GM10266 (cell line): ENCODE data around the gene RHBDF1.

Experiments used
- DNase-seq: peaks from one replicate; pipeline ENCODE4 v3.0.0; 2012; ENCODE audit errors: extremely low spot score
- CTCF ChIP-seq: IDR thresholded peaks from 2 replicates; pipeline ENCODE4 v1.5.1; 2012; ENCODE audit warnings: mild to moderate bottlenecking, low read depth; ENCODE audit not compliant: control insufficient read depth, insufficient read depth; ENCODE audit errors: missing control alignments

The RHBDF1 gene

DNA sequence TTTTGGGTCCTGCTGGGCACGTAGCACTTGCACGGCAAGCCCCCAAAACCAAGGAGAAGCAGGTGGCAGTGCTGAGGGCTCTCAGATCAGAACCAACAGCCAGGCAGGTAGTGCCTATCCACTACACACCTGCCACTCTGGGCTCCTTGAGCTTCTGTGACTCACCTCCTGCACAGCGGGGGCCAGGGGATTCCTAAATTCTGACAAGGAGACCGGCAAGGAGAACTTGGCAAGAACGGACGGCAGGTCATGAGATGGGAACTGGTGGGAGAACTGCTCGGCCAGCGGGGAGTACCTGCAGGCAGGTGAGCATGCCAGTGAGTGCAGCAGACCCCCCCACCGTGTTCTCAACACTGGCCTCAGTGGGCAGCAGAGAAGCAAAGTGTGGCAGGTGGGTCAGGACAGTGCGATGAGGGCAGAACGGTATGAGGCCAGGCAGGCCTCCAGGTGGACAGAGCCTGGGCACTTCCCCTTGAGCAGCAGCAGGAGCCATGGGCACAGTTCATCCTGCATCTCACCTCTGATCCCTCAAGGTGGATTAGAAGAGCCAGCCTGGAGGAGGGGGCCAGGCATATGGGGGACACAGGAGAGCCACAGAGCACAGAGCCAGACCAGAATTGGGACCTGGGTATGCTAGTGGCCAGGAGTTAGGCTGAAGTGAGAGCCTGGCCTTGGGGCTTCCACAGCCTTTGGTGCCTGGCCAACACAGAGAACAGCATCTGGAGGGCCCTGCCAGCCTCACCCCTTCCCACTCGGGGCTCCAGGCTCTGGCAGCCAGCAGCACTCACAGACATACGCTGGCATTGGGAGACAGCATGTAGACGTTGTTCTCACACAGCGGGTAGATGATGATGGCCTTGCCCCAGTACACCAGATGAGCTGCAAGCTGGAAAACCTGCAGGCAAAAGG is 20.3 kb upstream of the RHBDF1 start:
- TF ChIP-seq CTCF, result no peak
- no peak for DNase-seq

- no peak for DNase-seq
- no peak for TF ChIP-seq CTCF
Observed at GRCh38 chr16:91484-91883, 19.1 kb upstream of the RHBDF1 start.

DNA sequence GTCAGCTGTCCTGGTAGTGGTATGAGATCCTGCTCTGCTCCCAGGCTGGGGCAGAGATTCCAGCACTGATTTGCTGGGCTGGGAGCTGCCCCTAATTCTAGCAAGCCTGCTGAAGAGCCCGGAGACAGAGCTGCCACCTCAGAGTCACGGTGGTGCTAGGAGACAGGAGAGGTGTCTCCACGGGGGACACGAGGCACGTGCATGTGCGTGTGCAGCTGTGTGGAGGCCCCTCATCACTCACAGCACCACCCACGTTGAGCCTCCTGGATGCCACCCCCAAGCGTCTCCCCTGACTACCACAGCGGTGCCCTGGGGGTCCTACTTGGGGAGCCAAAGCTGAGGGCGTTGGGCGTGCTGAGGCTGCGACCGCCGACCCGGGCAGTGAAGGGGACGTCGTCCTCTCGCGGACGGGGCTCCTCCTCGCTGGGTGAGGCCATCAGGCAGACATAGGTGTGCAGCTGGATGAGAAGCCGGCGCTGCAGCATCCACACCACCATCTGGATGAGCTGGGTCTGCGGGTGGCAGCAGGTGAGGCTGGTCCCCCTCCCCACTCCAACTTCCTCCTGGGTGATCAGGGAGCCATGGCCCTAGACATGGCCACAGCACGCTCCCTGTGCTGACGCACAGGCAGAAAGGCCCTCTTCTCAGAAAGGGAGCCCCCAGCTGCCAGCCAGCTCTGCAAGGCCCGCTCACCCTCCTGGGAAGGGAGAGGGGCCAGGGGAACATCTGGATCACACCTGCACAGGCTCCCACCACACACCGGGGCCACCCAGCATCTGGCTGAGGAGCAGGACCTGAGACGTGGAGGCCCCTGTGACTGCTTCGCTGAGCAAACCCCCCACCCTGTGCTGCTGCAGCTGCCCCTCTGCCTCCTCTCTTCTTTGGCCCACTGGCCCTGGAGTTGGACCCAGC is 17.2 kb upstream of the RHBDF1 start:
- no peak for TF ChIP-seq CTCF
- DNase-seq, result no peak

- DNase-seq, result no peak
- no peak for TF ChIP-seq CTCF
Observed at GRCh38 chr16:88613-89012, 16.2 kb upstream of the RHBDF1 start.

DNA sequence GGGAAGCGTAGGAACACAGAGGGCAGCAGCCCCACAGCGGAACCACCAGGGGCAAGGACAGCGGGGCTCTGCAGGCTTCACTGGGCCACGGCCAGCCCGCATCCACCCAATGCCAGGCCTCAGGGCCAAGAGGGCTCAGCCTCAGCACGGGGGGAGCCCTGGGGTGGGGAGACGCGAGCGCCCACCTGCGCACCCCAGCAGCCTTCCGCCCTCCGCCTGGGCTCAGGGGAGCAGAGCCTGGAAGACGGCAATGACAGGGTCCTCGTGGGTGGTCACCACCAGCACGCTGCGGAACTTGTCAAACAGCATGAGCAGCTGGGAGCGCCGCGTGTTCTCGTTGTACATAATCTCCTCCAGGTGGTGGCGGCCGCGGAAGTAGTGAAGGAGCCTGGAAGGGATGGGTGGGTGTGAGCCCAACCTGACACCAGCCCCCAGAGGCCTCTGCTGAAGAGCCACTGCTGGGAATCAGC is 14.1 kb upstream of the RHBDF1 start:
- DNase-seq, result no peak
- no peak for TF ChIP-seq CTCF

GRCh38 chr16:85865-86264 is 13.4 kb upstream of the RHBDF1 start:
- no peak for TF ChIP-seq CTCF
- DNase-seq, result no peak
